Measurements from ENCODE around the gene SDK1.

- TF ChIP-seq POLR2A (IDR thresholded peaks at IDR 0.05; ENCODE audit: low read length) (no peak), GATA1 (IDR thresholded peaks at IDR 0.05; ENCODE audit: low read depth, low read length) (no peak)
Measured at GRCh38 chr7:4198301-4198700, 897.2 kb downstream of the SDK1 start.
